GM23248 (cell line): ENCODE data around the gene CFAP99.

Experiments used
- EZH2 ChIP-seq: fragments of 200-600 bp; sonication (generic); IDR thresholded peaks from 2 replicates; pipeline ENCODE4 v1.6.1; 2018; ENCODE audit warnings: antibody characterized with exemption, mild to moderate bottlenecking; ENCODE audit not compliant: insufficient read depth, poor library complexity, severe bottlenecking
- EZH2phosphoT487 ChIP-seq: fragments of 200-600 bp; sonication (generic); IDR thresholded peaks from 2 replicates; pipeline ENCODE4 v1.6.1; 2018; ENCODE audit warnings: antibody characterized with exemption, moderate library complexity, mild to moderate bottlenecking, low read depth; ENCODE audit not compliant: insufficient read depth

- TF ChIP-seq EZH2phosphoT487 (no peak), EZH2 (no peak)
Measured at GRCh38 chr4:2461246-2461960, 42.6 kb downstream of the CFAP99 start.
